ENCODE measurements around the gene RBMS1. TPM values are rescaled to one million over a fixed set of nuclear protein-coding genes. Genes with fewer than 3 reads are reported as not detected.
"Not testable (repeated sequence)": the region's sequence is repeated elsewhere in the genome, so short reads cannot be mapped to it uniquely, and the experiment has no call there.

Gene RBMS1
- total RNA-seq, 4 donors from 2014 or later, result 26.3 to 52.5 (median 37.5) TPM

DNA sequence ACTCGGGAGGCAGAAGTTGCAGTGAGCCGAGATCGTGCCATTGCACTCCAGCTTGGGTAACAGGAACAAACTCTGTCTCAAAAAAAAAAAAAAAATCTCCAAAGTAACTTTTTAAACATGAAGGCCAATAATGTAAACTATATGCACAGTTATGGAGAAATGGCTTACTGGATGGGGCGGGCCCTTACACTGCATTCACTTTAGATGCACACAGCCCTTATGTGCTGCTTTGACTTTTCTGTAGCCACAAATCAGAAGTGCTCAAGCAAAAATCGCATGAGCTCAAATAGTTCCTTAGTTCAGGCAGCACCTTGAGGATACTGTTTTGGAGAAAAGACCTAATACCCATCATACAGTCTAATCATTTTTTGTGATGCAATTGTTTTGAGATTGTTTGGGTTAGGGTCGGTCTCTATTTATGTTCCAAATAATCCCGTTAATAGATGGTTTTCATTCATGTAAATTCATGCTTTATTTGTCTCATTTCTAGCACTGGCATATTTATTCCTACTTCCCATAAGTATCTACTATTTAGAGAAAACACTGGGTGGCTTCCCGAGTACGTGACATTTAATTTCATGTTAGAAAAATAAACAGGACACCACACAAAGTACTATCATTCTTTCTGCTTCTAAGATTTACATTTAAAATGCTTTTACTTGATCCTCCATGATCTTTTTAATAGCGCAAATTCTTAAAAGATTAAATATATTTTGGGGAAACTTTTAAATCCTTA, 34.7 kb downstream of the RBMS1 start:
- WGBS, 2 donors, result 79 to 81% methylated on average over 10 of the region's 10 CpGs
- no peaks in the 10 kb centered on the region for H3K9me3 ChIP-seq
- intact Hi-C loops (cut with DNase I), result no loop called here
- TF ChIP-seq POLR2A (IDR thresholded peaks at IDR 0.05), result no peak
- TF ChIP-seq, protein P1, sequence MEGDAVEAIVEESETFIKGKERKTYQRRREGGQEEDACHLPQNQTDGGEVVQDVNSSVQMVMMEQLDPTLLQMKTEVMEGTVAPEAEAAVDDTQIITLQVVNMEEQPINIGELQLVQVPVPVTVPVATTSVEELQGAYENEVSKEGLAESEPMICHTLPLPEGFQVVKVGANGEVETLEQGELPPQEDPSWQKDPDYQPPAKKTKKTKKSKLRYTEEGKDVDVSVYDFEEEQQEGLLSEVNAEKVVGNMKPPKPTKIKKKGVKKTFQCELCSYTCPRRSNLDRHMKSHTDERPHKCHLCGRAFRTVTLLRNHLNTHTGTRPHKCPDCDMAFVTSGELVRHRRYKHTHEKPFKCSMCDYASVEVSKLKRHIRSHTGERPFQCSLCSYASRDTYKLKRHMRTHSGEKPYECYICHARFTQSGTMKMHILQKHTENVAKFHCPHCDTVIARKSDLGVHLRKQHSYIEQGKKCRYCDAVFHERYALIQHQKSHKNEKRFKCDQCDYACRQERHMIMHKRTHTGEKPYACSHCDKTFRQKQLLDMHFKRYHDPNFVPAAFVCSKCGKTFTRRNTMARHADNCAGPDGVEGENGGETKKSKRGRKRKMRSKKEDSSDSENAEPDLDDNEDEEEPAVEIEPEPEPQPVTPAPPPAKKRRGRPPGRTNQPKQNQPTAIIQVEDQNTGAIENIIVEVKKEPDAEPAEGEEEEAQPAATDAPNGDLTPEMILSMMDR (IDR thresholded peaks at IDR 0.05), result no peak
- no peak overlapping the region for H3K4me3 ChIP-seq
- peak overlapping the region in 2 of 4 donors; percentile 37 to 48 for H3K27ac ChIP-seq
- H3K27me3 ChIP-seq, result no peaks in the 10 kb centered on the region
- DNase-seq, result no peak
- peaks cover 0 to 25% (median 24%) of the 10 kb centered on the region in 3 donors for H3K4me1 ChIP-seq
- H3K36me3 ChIP-seq, result no peaks in the 10 kb centered on the region

DNA sequence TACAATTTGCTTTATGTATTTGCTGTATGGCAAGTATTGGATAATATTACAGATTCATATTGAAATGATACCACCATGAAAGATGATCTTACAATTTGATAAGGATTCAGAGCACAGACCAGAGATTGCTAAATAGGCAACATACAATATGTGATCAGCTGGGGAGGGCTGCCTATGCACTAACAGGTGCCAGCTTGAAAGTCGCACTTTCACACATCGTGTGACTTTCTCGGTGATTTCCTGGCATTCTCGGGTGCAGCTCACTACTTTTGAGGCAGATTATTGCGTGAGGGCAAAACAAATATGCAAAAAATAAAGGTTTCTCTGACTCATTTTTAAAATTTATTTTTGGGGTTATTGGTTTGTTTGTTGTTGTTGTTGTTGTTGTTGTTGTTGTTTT, 36.0 kb downstream of the RBMS1 start:
- no peaks in the 10 kb centered on the region for H3K9me3 ChIP-seq
- no peak for TF ChIP-seq POLR2A (IDR thresholded peaks at IDR 0.05)
- TF ChIP-seq, protein P1 (IDR thresholded peaks at IDR 0.05), result no peak
- H3K4me3 ChIP-seq, result no peak overlapping the region
- no peak overlapping the region for H3K27ac ChIP-seq
- H3K4me1 ChIP-seq, result peaks cover 0 to 27% (median 19%) of the 10 kb centered on the region in 3 donors
- intact Hi-C loops (cut with DNase I), result no loop called here
- no peaks in the 10 kb centered on the region for H3K27me3 ChIP-seq
- no peak for DNase-seq
- 84 to 88% methylated on average over 5 of the region's 5 CpGs for WGBS, 2 donors
- H3K36me3 ChIP-seq, result no peaks in the 10 kb centered on the region

DNA sequence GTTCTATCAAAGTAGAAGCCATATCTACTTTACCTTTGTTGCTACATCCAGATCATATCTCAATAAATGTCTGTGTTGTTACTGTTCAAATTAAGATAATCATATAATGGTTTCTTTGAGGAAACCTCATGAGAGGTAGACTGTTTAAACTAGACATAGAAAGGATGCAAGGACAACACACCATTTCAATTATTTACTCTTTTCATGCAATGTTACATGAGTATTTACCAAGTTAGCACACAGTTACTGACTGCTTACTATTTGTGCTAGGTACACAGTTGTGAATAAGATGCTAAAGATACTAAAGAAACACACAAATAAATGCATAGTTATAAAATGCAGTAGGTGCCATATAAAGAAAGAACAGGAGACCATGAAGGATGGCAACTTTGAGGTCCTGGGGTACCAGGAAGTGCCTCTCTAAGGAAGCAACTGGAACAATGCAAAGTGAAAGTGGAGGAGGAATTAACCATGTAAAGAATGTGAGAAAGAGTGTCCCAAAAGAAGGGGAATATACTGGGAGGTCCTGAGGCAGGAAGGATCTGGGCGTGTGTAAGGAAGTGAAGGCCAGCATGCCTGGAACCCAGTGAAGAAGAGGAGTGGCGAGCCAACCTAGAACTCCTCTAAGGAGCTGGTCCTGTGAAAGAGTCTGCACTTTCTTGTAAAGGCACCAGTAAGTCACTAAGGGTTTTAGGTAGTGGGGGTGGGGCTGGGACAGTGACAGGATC, 39.4 kb downstream of the RBMS1 start:
- Histone ChIP-seq H3K27ac (no peak overlapping the region), H3K9me3 (no peaks in the 10 kb centered on the region), H3K4me3 (no peak overlapping the region), H3K4me1 (peaks cover 0 to 34% (median 19%) of the 10 kb centered on the region in 3 donors), H3K36me3 (no peaks in the 10 kb centered on the region), H3K27me3 (no peaks in the 10 kb centered on the region)
- no peak for DNase-seq
- no peak for TF ChIP-seq POLR2A (IDR thresholded peaks at IDR 0.05)
- TF ChIP-seq, protein P1 (IDR thresholded peaks at IDR 0.05), result no peak
- 68 to 72% methylated on average over 2 of the region's 2 CpGs for WGBS, 2 donors
- intact Hi-C loops (cut with DNase I), result no loop called here

DNA sequence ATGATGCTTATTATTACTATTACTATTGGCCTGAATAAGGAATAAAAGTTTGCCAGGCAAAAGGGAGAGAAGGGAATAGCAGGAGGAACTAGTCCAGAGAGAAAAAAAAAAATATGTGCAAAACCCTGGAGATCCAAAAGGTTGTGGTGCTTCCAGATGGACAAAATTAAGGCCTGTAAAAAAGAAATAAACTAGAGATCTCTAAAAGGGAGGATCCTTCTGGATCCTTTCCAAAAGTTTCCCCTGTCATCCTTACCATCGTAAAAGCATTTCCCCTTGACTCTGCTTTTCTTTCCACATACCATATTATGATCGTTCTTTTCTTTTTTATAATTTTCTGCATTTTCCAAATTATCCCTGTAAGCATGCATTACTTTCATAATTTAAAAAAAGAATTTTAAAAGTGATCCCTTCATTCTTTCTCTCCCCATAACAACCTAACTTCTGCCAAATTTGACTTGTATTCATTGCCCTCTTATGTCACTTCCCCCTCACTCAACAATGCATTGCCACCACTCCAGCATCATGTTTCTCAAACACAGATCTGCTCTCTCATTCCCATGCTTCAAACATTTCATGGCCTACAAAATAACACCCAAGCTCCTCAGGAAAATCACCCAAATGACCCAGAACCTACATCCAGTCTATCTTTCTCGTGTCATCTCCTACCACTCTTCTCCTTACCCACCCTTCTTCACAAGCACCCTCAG, 40.3 kb downstream of the RBMS1 start:
- no peak overlapping the region for H3K27ac ChIP-seq
- H3K4me1 ChIP-seq, result peaks cover 0 to 34% (median 19%) of the 10 kb centered on the region in 3 donors
- H3K27me3 ChIP-seq, result no peaks in the 10 kb centered on the region
- no peaks in the 10 kb centered on the region for H3K9me3 ChIP-seq
- intact Hi-C loops (cut with DNase I), result no loop called here
- 66 to 72% methylated on average over 3 of the region's 3 CpGs for WGBS, 2 donors
- H3K36me3 ChIP-seq, result no peaks in the 10 kb centered on the region
- no peak for DNase-seq
- TF ChIP-seq POLR2A (IDR thresholded peaks at IDR 0.05), result no peak
- TF ChIP-seq, protein P1 (IDR thresholded peaks at IDR 0.05), result no peak
- H3K4me3 ChIP-seq, result no peak overlapping the region

DNA sequence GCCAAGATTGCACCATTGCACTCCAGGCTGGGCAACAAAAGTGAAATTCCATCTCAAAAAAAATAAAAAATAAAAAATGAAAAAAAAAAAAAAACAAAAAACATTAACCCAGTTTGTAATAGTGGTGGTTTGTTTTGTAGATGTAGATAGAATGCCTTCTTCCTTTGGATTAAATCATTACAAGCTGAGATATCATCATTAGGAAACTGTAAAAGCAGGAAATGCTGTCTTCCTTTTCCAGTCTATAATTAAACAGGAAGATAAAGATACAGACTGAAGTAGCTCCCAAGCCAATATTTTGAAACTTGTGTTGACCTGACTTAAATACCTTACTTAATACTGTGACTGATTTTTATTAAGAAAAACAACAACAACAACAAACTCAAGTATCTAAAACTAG, 43.1 kb downstream of the RBMS1 start:
- no peak overlapping the region for H3K27ac ChIP-seq
- no peaks in the 10 kb centered on the region for H3K27me3 ChIP-seq
- TF ChIP-seq, protein P1 (IDR thresholded peaks at IDR 0.05), result no peak
- no peak for TF ChIP-seq POLR2A (IDR thresholded peaks at IDR 0.05)
- peaks cover 0 to 28% (median 11%) of the 10 kb centered on the region in 3 donors for H3K4me1 ChIP-seq
- H3K4me3 ChIP-seq, result no peak overlapping the region
- no peaks in the 10 kb centered on the region for H3K36me3 ChIP-seq
- no peaks in the 10 kb centered on the region for H3K9me3 ChIP-seq
- intact Hi-C loops (cut with DNase I), result no loop called here
- no peak for DNase-seq

DNA sequence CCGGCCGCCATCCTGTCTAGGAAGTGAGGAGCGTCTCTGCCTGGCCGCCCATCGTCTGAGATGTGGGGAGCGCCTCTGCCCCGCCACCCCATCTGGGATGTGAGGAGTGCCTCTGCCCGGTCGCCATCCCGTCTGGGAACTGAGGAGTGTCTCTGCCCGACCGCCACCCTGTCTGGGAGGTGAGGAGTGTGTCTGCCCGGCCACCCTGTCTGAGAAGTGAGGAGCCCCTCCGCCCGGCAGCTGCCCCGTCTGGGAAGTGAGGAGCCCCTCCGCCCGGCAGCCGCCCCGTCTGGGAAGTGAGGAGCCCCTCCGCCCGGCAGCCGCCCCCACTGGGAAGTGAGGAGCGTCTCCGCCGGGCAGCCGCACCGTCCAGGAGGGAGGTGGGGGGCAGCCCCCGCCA, 44.8 kb downstream of the RBMS1 start:
- H3K4me3 ChIP-seq; intact Hi-C loops (cut with DNase I); H3K9me3 ChIP-seq; DNase-seq; H3K27me3 ChIP-seq; H3K36me3 ChIP-seq; H3K27ac ChIP-seq: not testable (repeated sequence)
- peaks cover 0 to 21% (median 5%) of the 10 kb centered on the region in 3 donors for H3K4me1 ChIP-seq
- 95% methylated on average over 4 of the region's 29 CpGs; no CpG with 5 or more reads in 1 of the 2 donors for whole genome bisulfite sequencing, 2 donors

Data from esophagus squamous epithelium (tissue), 5 donors.